Measurements from ENCODE around the gene TMEM123.
A peak's percentile ranks its signal among the peaks of the same experiment; 100 is the strongest.

The TMEM123 gene

GRCh38 chr11:102347462-102348370 lies 104.8 kb downstream of the TMEM123 start:
- peak; percentile 25 for DNase-seq

DNA sequence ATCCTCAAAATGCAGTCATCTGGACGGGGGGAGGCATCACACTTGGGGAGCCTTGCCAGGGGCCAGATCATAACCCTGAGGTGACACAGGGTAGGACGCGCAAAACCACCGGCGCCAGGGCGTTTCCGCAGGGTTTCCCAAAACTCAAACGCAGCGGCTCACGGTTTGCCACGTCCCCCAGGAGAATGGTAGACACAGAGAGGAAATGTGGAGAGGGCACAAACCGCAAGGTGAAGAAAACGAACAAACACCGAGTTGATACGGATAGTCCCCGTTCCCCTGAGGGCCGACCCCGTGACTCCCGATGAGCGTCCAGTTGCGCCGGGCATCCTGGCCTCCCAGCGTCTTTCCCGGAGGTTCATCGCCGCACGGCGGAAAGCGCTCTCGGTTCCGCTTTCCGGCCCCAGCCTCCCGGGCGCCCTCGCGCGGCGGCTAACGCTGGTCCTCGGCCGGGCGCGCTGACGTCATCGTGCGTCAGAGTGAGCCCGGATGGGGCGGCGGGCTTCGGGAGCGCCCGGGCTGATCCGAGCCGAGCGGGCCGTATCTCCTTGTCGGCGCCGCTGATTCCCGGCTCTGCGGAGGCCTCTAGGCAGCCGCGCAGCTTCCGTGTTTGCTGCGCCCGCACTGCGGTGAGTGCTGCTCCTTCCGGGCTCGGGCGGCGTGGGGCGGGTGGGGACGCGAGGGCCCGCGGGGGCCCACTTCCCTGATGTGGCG lies 105.7 kb downstream of the TMEM123 start, which contains the start of gene BIRC2:
Gene BIRC2 (plus strand): TSS at position 467 of the 714 bp plus-strand sequence. CDS start 2,641 bp downstream, outside the sequence.
- peak; percentile 59 for DNase-seq

GRCh38 chr11:102346456-102346747 lies 106.2 kb downstream of the TMEM123 start:
- DNase-seq = no peak
